Activated T-cell treated with anti-CD3 and anti-CD28 coated beads, Interleukin-2, amount 50 U/mL, for 24 hours (primary cell): ENCODE data around the gene CISD3.

Source experiments
- DNase-seq: peaks from one replicate; pipeline ENCODE4 v3.0.0-alpha.2; 2020
- H3K27ac Mint-ChIP-seq: 2 replicates; pipeline ENCODE4 v1.8.0; 2020; ENCODE audit warnings: mild to moderate bottlenecking, mixed read lengths
- H3K27me3 Mint-ChIP-seq: 2 replicates; pipeline ENCODE4 v1.8.0; 2020; ENCODE audit warnings: mixed read lengths
- H3K36me3 Mint-ChIP-seq: 2 replicates; pipeline ENCODE4 v1.8.0; 2020; ENCODE audit warnings: low read depth, mixed read lengths
- H3K4me1 Mint-ChIP-seq: 2 replicates; pipeline ENCODE4 v1.8.0; 2020; ENCODE audit warnings: low read depth, mixed read lengths
- H3K4me3 Mint-ChIP-seq: 2 replicates; pipeline ENCODE4 v1.8.0; 2020; ENCODE audit warnings: mild to moderate bottlenecking, moderate library complexity, mixed read lengths
- H3K9me3 Mint-ChIP-seq: 2 replicates; pipeline ENCODE4 v1.8.0; 2020; ENCODE audit warnings: mixed read lengths

CISD3 gene

DNA sequence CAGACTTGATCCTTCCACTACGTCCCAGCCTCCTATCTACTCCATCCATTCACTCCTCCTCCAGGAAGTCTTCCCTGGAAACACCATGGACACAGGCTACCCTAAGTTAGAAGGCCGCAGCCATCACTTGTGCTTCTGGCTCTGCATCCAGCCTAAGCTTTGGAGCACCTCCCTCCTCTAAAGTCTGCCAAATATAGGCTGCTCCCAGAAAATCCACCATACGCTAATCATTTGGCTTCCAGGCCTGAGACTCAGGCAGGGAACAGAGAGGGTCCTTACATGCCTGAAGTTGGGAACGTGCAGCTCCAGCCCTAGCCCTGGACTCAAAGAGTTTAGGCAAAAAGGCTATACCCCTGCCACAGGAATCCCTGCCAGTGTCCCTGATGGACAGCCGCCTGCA lies 11.3 kb downstream of the CISD3 start:
- Mint-ChIP-seq H3K4me1 (peaks cover 4% of the 10 kb centered on the region), H3K27ac (no peak overlapping the region), H3K27me3 (peaks cover 35% of the 10 kb centered on the region), H3K36me3 (no peaks in the 10 kb centered on the region), H3K9me3 (no peaks in the 10 kb centered on the region), H3K4me3 (no peak overlapping the region)
- no peak for DNase-seq

DNA sequence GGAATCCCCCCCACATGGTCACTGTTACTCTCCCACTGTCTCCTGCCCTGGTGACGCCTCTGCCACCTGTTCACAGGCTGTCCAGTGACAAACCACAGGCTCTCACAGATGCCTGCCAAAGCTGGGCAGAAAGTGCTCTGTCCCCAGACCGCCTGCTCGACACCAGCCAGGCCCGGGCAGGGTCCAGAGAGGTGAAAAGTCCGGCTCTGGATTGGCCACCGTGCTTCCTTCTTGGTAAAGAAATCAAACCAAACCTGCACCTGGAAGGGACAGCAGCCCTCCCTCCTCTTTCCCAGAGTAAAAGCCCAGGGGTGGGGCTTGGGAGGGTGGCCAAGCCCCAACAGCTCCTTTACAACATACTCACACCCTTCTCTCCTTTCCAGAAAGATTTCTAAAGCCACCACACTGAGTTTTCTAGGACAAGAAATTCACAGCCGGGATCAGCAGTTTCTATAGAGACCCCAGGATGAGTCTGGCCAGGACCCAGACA lies 11.8 kb downstream of the CISD3 start:
- Mint-ChIP-seq H3K27me3 (peaks cover 41% of the 10 kb centered on the region), H3K27ac (no peak overlapping the region), H3K9me3 (no peaks in the 10 kb centered on the region), H3K4me3 (no peak overlapping the region), H3K36me3 (no peaks in the 10 kb centered on the region), H3K4me1 (peaks cover 7% of the 10 kb centered on the region)
- DNase-seq, result no peak

DNA sequence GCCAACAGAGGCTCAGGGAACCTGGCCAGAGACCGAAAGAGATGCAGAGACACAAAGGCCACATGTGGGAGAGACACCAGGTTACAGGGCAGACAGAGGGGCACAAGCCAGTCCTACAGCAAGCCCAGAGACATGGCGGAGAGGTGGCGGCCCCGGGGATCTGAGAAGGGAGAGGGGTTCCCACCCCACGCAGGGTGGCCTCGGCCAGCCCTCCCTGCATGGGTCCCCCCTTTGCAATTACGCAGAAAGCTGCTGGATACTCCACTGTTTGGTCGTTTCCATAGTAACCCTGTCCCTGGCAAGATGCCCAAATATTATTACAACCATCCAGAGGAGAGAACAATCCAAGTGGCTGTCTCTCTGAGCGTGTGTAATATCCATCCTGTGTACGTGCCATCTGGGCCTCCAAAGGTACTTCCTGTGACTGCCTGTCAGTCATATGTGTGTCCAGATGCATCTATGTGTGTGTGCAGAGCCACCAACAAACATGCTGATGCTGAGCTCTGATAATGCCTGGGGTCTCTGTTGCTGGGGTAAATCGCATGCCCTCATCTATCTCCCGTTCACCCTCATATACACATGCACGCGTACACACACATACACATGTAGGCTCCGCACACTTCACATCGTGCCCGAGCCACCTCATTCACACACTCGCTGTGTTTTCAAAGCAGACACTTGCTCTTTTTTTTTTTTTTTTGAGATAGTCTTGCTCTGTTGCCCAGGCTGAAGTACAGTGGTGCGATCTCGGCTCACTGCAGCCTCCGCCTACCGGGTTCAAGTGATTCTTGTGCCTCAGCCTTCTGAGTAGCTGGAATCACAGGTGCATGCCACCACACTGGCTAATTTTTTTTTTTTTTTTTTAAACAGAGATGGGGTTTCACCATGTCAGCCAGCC lies 12.5 kb downstream of the CISD3 start:
- Mint-ChIP-seq H3K36me3 (no peaks in the 10 kb centered on the region), H3K27me3 (peaks cover 42% of the 10 kb centered on the region), H3K27ac (no peak overlapping the region), H3K4me3 (no peak overlapping the region), H3K4me1 (peaks cover 7% of the 10 kb centered on the region), H3K9me3 (no peaks in the 10 kb centered on the region)
- DNase-seq, result no peak

DNA sequence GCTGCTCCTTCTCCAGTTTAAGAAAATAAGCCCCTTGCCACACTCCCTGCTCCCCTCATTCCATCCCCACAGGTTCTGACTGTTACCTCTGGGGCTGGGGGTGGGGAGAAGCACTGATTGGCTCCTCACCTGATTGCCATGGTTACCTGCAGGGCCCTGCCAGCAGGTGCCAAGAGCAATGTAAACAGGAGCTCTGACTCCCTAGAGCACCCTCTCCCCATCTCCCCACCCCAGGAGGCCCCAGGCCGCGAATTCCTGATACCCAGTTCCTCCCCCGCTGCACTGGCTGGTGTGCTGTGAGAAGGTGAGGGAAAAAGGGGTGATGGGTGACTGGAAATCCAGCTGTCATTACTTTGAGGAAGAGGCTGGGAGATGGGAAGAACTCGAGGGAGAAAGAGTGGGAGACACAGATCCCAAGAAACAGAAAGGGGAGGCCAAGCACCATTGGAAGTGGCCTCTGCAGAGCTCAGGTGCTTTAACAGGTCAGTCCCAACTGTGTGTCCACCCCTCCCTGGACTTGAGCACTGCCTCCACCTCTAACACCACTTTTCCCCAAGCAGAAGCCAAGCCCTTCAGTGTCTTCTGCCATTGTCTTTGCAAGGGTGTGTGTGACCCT lies 13.5 kb downstream of the CISD3 start:
- H3K4me1 Mint-ChIP-seq, result peaks cover 12% of the 10 kb centered on the region
- H3K36me3 Mint-ChIP-seq, result no peaks in the 10 kb centered on the region
- no peak for DNase-seq
- peaks cover 47% of the 10 kb centered on the region for H3K27me3 Mint-ChIP-seq
- no peaks in the 10 kb centered on the region for H3K9me3 Mint-ChIP-seq
- no peak overlapping the region for H3K27ac Mint-ChIP-seq
- no peak overlapping the region for H3K4me3 Mint-ChIP-seq

DNA sequence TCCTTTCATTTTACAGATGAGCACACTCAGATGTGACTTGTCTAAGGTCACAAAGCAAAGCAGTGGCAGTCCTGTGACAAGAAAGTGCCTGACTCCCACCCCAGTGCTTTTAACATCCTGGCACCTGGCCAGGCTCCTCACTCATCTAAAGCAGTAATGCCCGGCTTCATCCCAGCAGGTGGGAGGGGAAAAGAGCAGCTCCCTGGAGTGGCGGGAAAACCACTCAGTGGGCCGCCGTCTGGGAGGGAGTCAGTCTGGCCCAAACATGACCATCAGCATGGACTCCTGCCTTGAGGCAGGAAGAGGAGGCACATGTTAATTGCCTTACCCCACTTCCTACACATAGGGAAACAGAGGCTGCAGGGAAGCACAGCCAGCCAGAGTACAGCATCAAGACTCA lies 15.4 kb downstream of the CISD3 start:
- no peaks in the 10 kb centered on the region for H3K36me3 Mint-ChIP-seq
- no peak for DNase-seq
- H3K4me1 Mint-ChIP-seq, result peaks cover 26% of the 10 kb centered on the region
- no peak overlapping the region for H3K4me3 Mint-ChIP-seq
- no peaks in the 10 kb centered on the region for H3K9me3 Mint-ChIP-seq
- H3K27ac Mint-ChIP-seq, result no peak overlapping the region
- peaks cover 56% of the 10 kb centered on the region for H3K27me3 Mint-ChIP-seq

DNA sequence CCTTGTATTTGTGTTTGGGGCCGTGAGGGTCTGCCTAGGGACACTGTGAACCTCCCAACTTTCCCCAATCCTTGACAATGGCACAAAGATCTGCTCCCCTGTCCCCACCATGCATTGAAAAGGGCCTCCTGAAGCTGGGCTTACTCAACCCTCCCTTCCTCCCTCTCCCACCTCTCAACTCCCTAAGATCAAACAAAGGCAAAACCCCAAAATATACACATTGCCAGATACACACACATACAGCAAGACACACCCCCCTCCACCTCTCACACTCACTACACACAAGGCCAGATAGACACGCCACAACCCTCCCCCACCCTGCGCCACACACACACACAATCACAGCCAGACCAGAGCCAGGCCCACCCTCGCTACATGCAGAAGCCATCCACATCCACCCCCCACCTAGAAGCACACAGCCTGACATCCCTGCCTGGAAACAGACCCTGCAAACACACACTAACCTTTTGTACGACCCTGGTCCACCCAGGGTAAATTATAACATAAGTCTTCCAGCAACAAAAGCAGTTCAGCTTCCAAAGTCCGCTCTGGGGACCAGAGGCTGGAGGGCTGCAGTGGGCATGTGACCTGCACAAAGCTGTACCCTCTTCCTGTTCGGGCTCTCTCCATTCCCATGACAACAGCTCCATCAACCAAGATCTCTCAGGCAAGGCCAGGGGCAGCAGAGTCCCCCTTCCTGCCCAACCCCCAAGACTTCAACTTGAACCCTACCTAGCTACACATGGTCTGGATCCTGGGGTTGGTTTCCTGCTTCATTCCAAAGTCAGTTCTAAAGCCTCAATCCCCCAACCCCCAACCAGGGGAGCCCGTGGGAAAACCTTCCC lies 16.1 kb downstream of the CISD3 start:
- H3K4me3 Mint-ChIP-seq, result peak overlapping the region; percentile 30
- peaks cover 63% of the 10 kb centered on the region for H3K27me3 Mint-ChIP-seq
- DNase-seq, result no peak
- H3K4me1 Mint-ChIP-seq, result peaks cover 33% of the 10 kb centered on the region
- no peak overlapping the region for H3K27ac Mint-ChIP-seq
- no peaks in the 10 kb centered on the region for H3K9me3 Mint-ChIP-seq
- no peaks in the 10 kb centered on the region for H3K36me3 Mint-ChIP-seq

DNA sequence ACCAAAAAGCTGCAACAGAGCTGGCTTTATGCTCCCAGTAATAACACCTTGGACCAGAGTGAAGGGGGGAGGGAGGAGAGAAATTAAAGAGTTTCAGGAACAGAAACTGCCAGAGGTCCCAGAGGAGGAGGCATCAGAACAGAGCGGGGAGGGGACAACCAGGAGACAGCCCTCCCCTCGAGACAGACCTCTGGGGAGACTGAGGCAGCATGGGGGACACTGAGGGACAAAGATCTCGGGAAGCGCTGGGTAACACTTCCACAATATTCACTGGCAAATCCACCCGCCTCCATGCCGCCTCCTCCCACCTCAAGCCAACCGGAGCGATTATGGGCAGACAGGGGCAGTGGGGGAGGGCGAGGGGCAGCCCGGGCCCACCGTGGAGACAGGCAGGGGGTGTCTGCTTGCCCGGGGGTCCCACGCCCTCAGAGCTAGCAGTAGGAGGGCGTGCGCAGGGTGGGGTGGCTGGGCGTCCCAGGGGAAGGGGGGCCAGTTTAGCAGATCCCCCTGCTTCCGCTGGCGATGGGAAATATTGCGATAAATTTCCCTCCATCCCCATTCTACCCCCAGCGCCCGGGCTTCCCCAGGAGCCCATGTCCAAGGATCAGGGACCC lies 16.8 kb downstream of the CISD3 start:
- Mint-ChIP-seq H3K4me1 (peaks cover 39% of the 10 kb centered on the region), H3K27ac (no peak overlapping the region), H3K4me3 (peak overlapping the region; percentile 33), H3K27me3 (peaks cover 68% of the 10 kb centered on the region), H3K36me3 (peaks cover 3% of the 10 kb centered on the region), H3K9me3 (no peaks in the 10 kb centered on the region)
- DNase-seq, result no peak

DNA sequence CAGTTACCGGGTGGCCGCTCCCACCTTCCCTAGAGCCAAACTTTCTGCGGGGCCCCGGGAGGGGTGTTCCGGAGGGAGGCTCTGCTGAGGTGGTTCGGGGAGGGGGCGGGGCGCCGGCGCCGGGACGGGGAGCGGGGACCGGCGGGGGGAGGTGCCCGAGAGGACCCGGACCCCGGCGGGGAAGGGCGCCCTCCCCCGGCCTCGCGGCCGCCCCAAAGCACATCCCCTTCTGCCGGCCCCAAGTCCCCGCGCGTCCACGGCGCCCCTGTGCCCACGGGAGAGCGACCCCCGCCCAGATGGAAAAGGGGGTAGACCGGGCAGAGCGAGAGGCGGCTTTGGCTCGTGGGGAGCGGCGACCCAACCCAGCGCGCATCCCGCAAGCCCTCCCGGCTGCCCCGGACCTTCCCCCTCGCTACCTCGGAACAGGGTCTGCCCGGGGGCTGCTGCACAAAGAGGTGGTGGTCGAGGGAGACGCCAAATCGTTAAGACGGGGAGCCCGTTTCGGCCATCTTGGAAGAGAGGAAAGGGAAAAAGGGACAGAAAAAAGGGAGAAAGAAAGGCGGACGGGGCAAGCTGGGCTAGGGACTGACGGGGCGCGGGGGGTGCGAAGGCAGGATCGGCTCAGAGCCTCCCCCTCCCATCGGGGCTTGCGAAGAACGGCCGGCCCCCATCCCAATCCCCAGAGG lies 17.5 kb downstream of the CISD3 start:
- no peak for DNase-seq
- H3K9me3 Mint-ChIP-seq, result no peaks in the 10 kb centered on the region

DNA sequence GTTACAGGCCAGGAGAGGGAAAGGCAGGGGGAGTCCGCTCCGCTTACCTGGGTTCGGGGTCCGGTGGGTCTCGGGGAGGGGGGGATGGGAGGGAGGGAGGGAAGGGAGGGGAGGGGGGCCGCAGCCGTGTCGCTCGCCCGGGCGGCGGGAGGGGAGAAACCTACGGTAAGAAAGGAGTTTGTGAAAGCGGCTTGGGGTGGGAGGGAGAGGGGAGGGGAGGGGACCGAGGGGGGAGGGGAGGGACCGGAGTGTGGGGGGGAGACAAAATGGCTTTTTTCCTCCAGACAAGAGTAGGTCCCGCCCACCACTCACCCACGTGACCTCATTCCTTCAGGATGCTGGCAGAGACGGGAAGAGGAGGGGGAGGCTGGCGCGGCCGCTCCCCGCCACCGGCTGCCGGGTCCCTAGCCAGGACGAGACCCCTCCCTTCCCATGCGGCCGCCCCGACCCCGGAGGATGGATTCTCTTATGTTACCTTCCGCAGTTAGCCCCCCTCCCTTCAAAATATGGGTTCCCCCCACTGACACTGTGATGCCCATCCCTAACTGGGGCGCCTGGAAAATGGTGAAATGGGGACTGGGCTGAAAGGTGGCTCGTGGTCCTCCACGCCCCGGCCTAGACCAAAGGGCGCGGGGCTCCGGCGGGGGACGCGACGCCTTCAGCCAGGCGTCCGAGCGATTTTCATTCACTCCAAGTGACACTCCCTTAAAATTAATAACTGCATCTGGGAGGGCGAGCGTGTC lies 18.2 kb downstream of the CISD3 start, which contains the start of gene PCGF2:
Gene PCGF2 (minus strand): TSS at position 188 of the 743 bp plus-strand sequence. CDS start 7,934 bp downstream, outside the sequence.
- Mint-ChIP-seq H3K27me3 (peaks cover 63% of the 10 kb centered on the region), H3K36me3 (peaks cover 15% of the 10 kb centered on the region), H3K9me3 (no peaks in the 10 kb centered on the region), H3K4me1 (peaks cover 44% of the 10 kb centered on the region), H3K27ac (no peak within 1 kb of the TSS), H3K4me3 (peak within 1 kb of the TSS; percentile 93)
- DNase-seq, result peak; percentile 43

More for the DNA sequence above, 17.5 kb downstream of the CISD3 start:
- peaks cover 43% of the 10 kb centered on the region for H3K4me1 Mint-ChIP-seq
- H3K27me3 Mint-ChIP-seq, result peaks cover 66% of the 10 kb centered on the region
- peaks cover 7% of the 10 kb centered on the region for H3K36me3 Mint-ChIP-seq
- H3K27ac Mint-ChIP-seq, result no peak overlapping the region
- peak overlapping the region; percentile 72 for H3K4me3 Mint-ChIP-seq

DNA sequence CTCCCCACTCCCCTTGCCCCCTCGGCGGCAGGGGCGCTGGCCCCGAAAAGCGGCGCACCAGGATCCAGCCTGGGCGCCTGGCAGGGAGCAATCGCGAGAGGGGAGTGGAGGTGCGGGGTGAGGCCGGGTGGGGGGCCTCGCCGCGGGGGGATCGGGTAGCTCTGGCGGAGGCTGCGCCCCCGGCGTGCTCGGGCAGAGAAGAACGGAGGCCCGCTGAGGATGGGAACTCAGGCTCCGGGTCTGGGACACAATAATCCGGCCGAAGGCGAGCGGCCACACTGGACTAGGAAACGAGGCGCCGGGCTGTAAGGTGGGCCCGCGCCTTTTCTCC lies 18.7 kb downstream of the CISD3 start:
- peaks cover 63% of the 10 kb centered on the region for H3K27me3 Mint-ChIP-seq
- H3K36me3 Mint-ChIP-seq, result peaks cover 20% of the 10 kb centered on the region

DNA sequence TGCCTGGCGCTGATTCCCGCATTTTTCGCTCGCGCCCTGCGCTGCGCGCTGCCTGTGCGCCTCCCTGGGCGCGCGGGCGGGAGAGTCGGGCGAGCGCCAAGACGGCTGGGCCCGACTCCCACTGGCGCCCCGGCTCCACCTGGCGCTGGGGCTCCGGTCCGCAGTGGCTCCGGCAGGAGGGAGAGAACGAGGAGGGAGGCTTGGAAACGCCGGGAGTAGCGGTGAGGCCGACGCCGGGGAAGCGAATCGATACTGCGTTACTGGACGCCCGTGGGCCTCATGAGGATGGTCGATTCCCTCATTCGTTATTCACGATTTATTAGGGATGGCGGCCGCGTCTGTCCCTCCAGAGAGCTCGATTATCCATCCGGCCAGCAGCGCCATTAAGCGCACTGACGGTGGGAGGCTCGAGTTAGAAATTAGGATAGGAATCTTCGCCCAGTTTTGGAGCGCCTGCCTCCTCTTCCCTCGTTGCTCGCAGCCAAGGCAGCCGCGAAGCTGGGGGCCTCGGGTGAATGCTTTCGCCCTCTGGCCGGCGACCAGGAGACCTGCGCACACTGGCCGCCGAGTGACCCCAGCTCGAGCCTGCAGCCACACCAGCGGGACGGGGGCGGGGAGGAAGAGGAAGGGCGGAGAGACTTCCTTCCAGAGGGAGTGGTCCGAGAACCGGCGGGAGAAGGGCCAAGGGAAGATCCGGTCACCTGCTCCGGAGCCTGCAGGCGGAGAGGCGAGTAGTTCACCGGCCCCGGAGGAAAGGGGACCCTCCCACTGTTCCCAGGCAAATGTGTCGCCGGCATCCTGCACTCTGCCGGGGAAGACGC lies 19.3 kb downstream of the CISD3 start:
- Mint-ChIP-seq H3K4me1 (peaks cover 54% of the 10 kb centered on the region), H3K4me3 (peak overlapping the region; percentile 93), H3K36me3 (peaks cover 26% of the 10 kb centered on the region), H3K27me3 (peaks cover 60% of the 10 kb centered on the region), H3K27ac (no peak overlapping the region), H3K9me3 (no peaks in the 10 kb centered on the region)
- peak; percentile 49 for DNase-seq

More for the DNA sequence above, 18.7 kb downstream of the CISD3 start:
- Mint-ChIP-seq H3K4me1 (peaks cover 48% of the 10 kb centered on the region), H3K27ac (no peak overlapping the region), H3K9me3 (no peaks in the 10 kb centered on the region), H3K4me3 (peak overlapping the region; percentile 93)
- peak; percentile 51 for DNase-seq

DNA sequence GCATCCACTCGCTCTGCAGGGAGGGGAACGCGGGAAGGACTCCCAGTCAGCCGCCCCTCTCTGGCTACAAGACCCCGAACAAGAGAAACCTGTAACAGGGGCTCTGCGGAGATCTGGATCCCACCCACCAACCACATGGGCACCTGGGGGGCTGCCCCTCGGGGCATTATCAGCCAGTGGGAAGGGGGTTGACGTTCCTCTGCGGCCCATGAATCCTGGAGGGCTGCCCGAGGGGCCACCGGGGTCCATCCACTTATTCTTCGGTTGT lies 19.8 kb downstream of the CISD3 start:
- DNase-seq, result peak; percentile 47
- Mint-ChIP-seq H3K4me1 (peaks cover 57% of the 10 kb centered on the region), H3K27me3 (peaks cover 55% of the 10 kb centered on the region), H3K36me3 (peaks cover 31% of the 10 kb centered on the region), H3K27ac (no peak overlapping the region), H3K4me3 (peak overlapping the region; percentile 93), H3K9me3 (no peaks in the 10 kb centered on the region)
